HG02885 (cell line): ENCODE data around the gene SYNPO2.
"Not testable (repeated sequence)": the region's sequence is repeated elsewhere in the genome, so short reads cannot be mapped to it uniquely, and the experiment has no call there.

Experiments used
- ATAC-seq: cut with Tn5 transposase; IDR thresholded peaks from one replicate; pipeline ENCODE4 v1.9.1; 2021; ENCODE audit warnings: mild to moderate bottlenecking; ENCODE audit not compliant: unreplicated experiment, poor library complexity

Gene SYNPO2

GRCh38 chr4:118968813-118969212 is 80.2 kb downstream of the SYNPO2 start:
- no peak for ATAC-seq

- no peak for ATAC-seq
Observed at GRCh38 chr4:118969359-118969758, 80.7 kb downstream of the SYNPO2 start.

GRCh38 chr4:118972167-118972566 is 83.5 kb downstream of the SYNPO2 start:
- ATAC-seq: no peak

- no peak for ATAC-seq
Observed at GRCh38 chr4:118973295-118973694, 84.6 kb downstream of the SYNPO2 start.

- ATAC-seq: no peak
Observed at GRCh38 chr4:118974758-118975157, 86.1 kb downstream of the SYNPO2 start.

- ATAC-seq: no peak
Observed at GRCh38 chr4:118975449-118976192, 87.0 kb downstream of the SYNPO2 start.

GRCh38 chr4:118976193-118976560 is 87.5 kb downstream of the SYNPO2 start:
- ATAC-seq: not testable (repeated sequence)

- not testable (repeated sequence) for ATAC-seq
Observed at GRCh38 chr4:118977100-118977499, 88.4 kb downstream of the SYNPO2 start.

- no peak for ATAC-seq
Observed at GRCh38 chr4:118979712-118980111, 91.1 kb downstream of the SYNPO2 start.

GRCh38 chr4:118981171-118981838 is 92.7 kb downstream of the SYNPO2 start:
- ATAC-seq: no peak

GRCh38 chr4:118981839-118982381 is 93.3 kb downstream of the SYNPO2 start:
- peak; percentile 90 for ATAC-seq

GRCh38 chr4:118983293-118983692 is 94.6 kb downstream of the SYNPO2 start:
- ATAC-seq: no peak

- ATAC-seq: no peak
Observed at GRCh38 chr4:118983831-118984230, 95.2 kb downstream of the SYNPO2 start.

GRCh38 chr4:118985170-118986000 is 96.7 kb downstream of the SYNPO2 start:
- no peak for ATAC-seq

- no peak for ATAC-seq
Observed at GRCh38 chr4:118987959-118988634, 99.4 kb downstream of the SYNPO2 start.

- no peak for ATAC-seq
Observed at GRCh38 chr4:118988635-118988972, 100.0 kb downstream of the SYNPO2 start.

GRCh38 chr4:118989098-118990080 is 100.7 kb downstream of the SYNPO2 start:
- no peak for ATAC-seq

GRCh38 chr4:118991686-118992085 is 103.0 kb downstream of the SYNPO2 start:
- peak; percentile 74 for ATAC-seq

- ATAC-seq: no peak
Observed at GRCh38 chr4:118992149-118992548, 103.5 kb downstream of the SYNPO2 start.
